ENCODE data around the gene ZBTB20. TPM values are rescaled to one million over a fixed set of nuclear protein-coding genes. Genes with fewer than 3 reads are reported as not detected.

Gene ZBTB20
- total RNA-seq, 4 donors from 2014 or later = 46.1 to 102 (median 81.9) TPM

GRCh38 chr3:114447950-114448479 lies 699.1 kb downstream of the ZBTB20 start:
- no peak for DNase-seq (ENCODE audit: low spot score)
- TF ChIP-seq CTCF (IDR thresholded peaks at IDR 0.05) = no peak
- ATAC-seq (ENCODE audit: low FRiP score) = no peak

GRCh38 chr3:114447545-114447944 lies 699.5 kb downstream of the ZBTB20 start:
- TF ChIP-seq CTCF (IDR thresholded peaks at IDR 0.05) = no peak
- no peak for DNase-seq (ENCODE audit: low spot score)
- ATAC-seq (ENCODE audit: low FRiP score) = no peak

GRCh38 chr3:114446600-114446999 lies 700.5 kb downstream of the ZBTB20 start:
- ATAC-seq (ENCODE audit: low FRiP score) (no peak), DNase-seq (ENCODE audit: low spot score) (no peak)
- TF ChIP-seq CTCF (IDR thresholded peaks at IDR 0.05) = no peak

DNA sequence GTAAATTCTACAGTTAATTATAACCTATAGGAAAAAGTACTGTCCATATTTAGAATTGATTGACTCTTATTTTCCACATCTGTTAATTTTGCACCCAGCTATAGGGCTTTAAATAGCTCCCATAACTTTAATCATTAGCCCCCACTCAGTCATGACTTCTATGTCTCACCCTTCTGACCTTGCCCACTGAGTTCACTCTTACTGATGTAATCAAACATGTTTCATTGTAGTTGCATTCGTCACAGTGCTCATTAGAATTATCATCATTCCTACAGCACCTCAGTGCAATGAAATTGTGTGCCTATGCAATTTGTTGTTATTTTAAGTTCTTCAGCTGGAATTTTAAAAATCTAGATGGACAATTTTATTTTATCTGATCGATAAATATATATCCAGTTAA lies 701.9 kb downstream of the ZBTB20 start:
- ATAC-seq (ENCODE audit: low FRiP score) (no peak), DNase-seq (ENCODE audit: low spot score) (no peak)
- no peak for TF ChIP-seq CTCF (IDR thresholded peaks at IDR 0.05)

GRCh38 chr3:114444216-114444615 lies 702.9 kb downstream of the ZBTB20 start:
- no peak for ATAC-seq (ENCODE audit: low FRiP score)
- TF ChIP-seq CTCF (IDR thresholded peaks at IDR 0.05) = no peak

GRCh38 chr3:114442246-114442645 lies 704.8 kb downstream of the ZBTB20 start:
- no peak for TF ChIP-seq CTCF (IDR thresholded peaks at IDR 0.05)
- no peak for ATAC-seq (ENCODE audit: low FRiP score)
- DNase-seq (ENCODE audit: low spot score) = no peak

More at GRCh38 chr3:114444216-114444615, 702.9 kb downstream of the ZBTB20 start:
- no peak for DNase-seq (ENCODE audit: low spot score)

DNA sequence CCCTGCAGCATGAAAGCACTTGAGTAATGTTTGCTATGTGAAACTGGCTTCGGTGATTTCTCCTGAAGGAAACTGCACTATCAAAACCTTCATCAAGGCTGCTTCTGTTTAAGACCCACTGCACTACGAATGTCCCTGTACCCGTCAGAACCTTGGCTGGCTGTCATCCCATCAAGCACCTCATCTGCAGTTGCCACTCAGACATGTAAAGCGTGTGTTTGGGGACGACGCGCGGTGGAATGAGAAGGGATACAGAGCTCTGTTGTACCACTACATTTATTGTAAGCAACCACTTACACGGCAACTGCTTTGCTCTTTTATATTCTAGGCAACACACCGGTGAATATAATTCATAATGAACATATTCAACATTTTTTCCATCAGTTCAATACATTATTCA lies 705.7 kb downstream of the ZBTB20 start:
- TF ChIP-seq CTCF (IDR thresholded peaks at IDR 0.05) = no peak
- ATAC-seq (ENCODE audit: low FRiP score) (no peak), DNase-seq (ENCODE audit: low spot score) (no peak)

Data from omental fat pad (tissue), 4 donors.